ENCODE results near the gene ART5. TPM values are rescaled to one million over a fixed set of nuclear protein-coding genes. Genes with fewer than 3 reads are reported as not detected.

The ART5 gene
- total RNA-seq, 1 experiment from 2014 or later = 7.9 TPM

DNA sequence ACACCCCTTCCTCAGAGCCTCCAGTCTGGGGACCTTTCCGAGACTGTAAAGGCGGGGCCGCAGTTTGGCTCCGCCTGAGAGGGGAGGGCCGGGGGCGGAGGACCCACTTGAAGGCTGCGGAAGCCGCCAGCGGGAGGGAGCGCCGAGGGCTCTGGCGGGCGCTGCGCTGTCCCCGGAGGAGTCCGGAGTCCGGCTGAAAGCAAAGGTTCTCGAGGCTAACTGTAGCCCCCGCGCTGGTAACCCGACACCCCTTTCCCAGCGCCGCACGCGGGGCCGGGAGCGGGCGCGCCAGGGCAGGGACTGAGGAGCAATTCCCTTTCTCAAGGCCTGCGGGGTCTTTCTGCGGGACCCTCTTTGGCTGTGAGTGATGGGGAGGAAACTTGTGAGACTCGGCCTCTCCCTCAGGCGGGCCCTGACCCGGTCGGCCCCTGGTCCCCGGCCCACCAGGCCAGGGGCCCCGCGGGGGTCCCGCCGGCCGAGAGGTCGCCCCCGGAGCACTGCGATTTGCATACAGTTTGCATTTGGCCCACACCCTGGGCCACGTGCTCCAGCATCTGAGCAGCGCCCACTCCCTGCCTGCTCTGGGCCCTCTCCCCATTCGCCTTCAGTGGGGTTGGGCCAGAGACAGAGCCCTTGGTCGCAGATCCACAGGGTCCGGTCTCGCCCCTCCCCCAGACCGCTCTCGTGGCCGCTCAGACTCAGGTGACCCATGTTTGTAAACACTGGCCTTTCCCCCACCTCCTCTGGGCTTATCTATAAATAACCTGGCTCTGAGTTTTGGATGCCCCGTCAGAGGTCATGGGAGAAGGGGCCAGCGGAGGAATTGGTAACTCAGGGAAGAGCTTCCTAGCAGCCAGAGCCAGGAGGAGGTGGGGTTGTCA, 519 bp upstream of the ART5 start:
- Mint-ChIP-seq H3K9me3 (peaks cover 11 to 17% of the 10 kb centered on the region in 2 experiments), H3K4me3 (peak overlapping the region; percentile 73 to 91), H3K36me3 (ENCODE audit: insufficient read depth in 1 of 3, low read depth in 3 of 3) (peaks cover 5 to 15% (median 7%) of the 10 kb centered on the region in 3 experiments; a peak in 6 of 7 replicates), H3K27me3 (ENCODE audit: low read depth) (peaks cover 28% of the 10 kb centered on the region), H3K4me1 (peaks cover 9 to 13% of the 10 kb centered on the region in 2 experiments), H3K27ac (peak overlapping the region; percentile 96 to 99 (median 99))
- no peak overlapping the region for H3T11ph ChIP-seq (ENCODE audit: low read length)
- H4K20me1 ChIP-seq (ENCODE audit: control insufficient read depth, insufficient read depth, insufficient read length) = no peaks in the 10 kb centered on the region
- no peaks in the 10 kb centered on the region for H3K79me1 ChIP-seq (ENCODE audit: insufficient read depth, low read depth, low read length, poor library complexity, severe bottlenecking)
- WGBS (ENCODE audit: extremely low coverage, insufficient read length, low lambda C conversion rate) = no CpG with 5 or more reads among the region's 55 CpGs
- H3K4ac ChIP-seq (ENCODE audit: low read depth, low read length) = no peak overlapping the region
- no peak overlapping the region for H4K5ac ChIP-seq (ENCODE audit: insufficient read length, low read depth, low read length)
- H2AFZ ChIP-seq (ENCODE audit: low read length) = no peak overlapping the region
- no peak overlapping the region for H3K23ac ChIP-seq (ENCODE audit: insufficient read length, low read depth, low read length)
- no peak overlapping the region for H2AK5ac ChIP-seq (ENCODE audit: insufficient read length, low read length)
- TF ChIP-seq, protein P1, sequence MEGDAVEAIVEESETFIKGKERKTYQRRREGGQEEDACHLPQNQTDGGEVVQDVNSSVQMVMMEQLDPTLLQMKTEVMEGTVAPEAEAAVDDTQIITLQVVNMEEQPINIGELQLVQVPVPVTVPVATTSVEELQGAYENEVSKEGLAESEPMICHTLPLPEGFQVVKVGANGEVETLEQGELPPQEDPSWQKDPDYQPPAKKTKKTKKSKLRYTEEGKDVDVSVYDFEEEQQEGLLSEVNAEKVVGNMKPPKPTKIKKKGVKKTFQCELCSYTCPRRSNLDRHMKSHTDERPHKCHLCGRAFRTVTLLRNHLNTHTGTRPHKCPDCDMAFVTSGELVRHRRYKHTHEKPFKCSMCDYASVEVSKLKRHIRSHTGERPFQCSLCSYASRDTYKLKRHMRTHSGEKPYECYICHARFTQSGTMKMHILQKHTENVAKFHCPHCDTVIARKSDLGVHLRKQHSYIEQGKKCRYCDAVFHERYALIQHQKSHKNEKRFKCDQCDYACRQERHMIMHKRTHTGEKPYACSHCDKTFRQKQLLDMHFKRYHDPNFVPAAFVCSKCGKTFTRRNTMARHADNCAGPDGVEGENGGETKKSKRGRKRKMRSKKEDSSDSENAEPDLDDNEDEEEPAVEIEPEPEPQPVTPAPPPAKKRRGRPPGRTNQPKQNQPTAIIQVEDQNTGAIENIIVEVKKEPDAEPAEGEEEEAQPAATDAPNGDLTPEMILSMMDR (conservative IDR thresholded peaks at IDR 0.05) = no peak
- peak overlapping the region; percentile 80 for H3K18ac ChIP-seq (ENCODE audit: insufficient read length, low read depth, low read length)
- no peaks in the 10 kb centered on the region for H3K9me3 ChIP-seq (ENCODE audit: control insufficient read depth, low read depth, low read length)
- no peak overlapping the region for H4K8ac ChIP-seq (replicated peaks; ENCODE audit: insufficient read length, low read depth, low read length)
- H2BK12ac ChIP-seq (ENCODE audit: insufficient read length, low read depth, low read length) = no peak overlapping the region
- H3K79me2 ChIP-seq (ENCODE audit: insufficient read depth, low read length) = no peaks in the 10 kb centered on the region
- peaks cover 13% of the 10 kb centered on the region for H3K23me2 ChIP-seq (ENCODE audit: insufficient read length, low read depth, low read length, poor library complexity, severe bottlenecking)
- peak overlapping the region; percentile 30 for H3K9ac ChIP-seq (ENCODE audit: extremely low read depth, insufficient read length, low read length)
- no peak overlapping the region for H2BK20ac ChIP-seq (ENCODE audit: low read depth, low read length, poor library complexity, severe bottlenecking)
- no peak overlapping the region for H3K56ac ChIP-seq (ENCODE audit: insufficient read length, low read depth, low read length)
- H3K27ac ChIP-seq (ENCODE audit: insufficient read length, low read depth, low read length) = peak overlapping the region; percentile 1
- H3K4me2 ChIP-seq (ENCODE audit: insufficient read depth, insufficient read length, low read length) = peak overlapping the region; percentile 82
- H3K27me3 ChIP-seq (ENCODE audit: insufficient read depth, low read length) = no peaks in the 10 kb centered on the region
- H3K14ac ChIP-seq (ENCODE audit: insufficient read depth, low read length) = peak overlapping the region; percentile 69; the same call in 1 of the 2 replicates
- H2BK15ac ChIP-seq (ENCODE audit: low read depth, low read length) = no peak overlapping the region
- peak; percentile 98 for DNase-seq
- H3K4me1 ChIP-seq (ENCODE audit: insufficient read depth, low read length) = no peaks in the 10 kb centered on the region
- no peak overlapping the region for H4K91ac ChIP-seq (ENCODE audit: insufficient read length, low read depth, low read length)
- no peak overlapping the region for H2BK120ac ChIP-seq (ENCODE audit: low read depth, low read length, poor library complexity, severe bottlenecking)
- H2BK5ac ChIP-seq (ENCODE audit: insufficient read length, low read length) = no peak overlapping the region

Data from H9 (cell line).